NT2/D1 (cell line): Measurements from ENCODE around the gene CATSPERD.

Experiments
- DNase-seq: peaks from one replicate; pipeline ENCODE4 v3.0.0-alpha.2; 2011; ENCODE audit warnings: low read depth, low spot score
- H3K27me3 ChIP-seq: 2 replicates; pipeline ENCODE4 v1.6.0; 2011; ENCODE audit warnings: mild to moderate bottlenecking; ENCODE audit not compliant: insufficient read length, insufficient read depth
- H3K36me3 ChIP-seq: 2 replicates; pipeline ENCODE4 v1.6.1; 2011; ENCODE audit warnings: mild to moderate bottlenecking, low read length, mixed read lengths; ENCODE audit not compliant: insufficient read depth, insufficient read length
- H3K4me1 ChIP-seq: 2 replicates; pipeline ENCODE4 v1.5.1; 2011; ENCODE audit not compliant: insufficient read depth, insufficient read length
- H3K4me3 ChIP-seq: 2 replicates; pipeline ENCODE4 v1.5.1; 2011; ENCODE audit warnings: low read depth; ENCODE audit not compliant: insufficient read length
- H3K9ac ChIP-seq: 2 replicates; pipeline ENCODE4 v1.6.0; 2011; ENCODE audit warnings: low read depth; ENCODE audit not compliant: insufficient read length
- H3K9me3 ChIP-seq: 2 replicates; pipeline ENCODE4 v1.5.1; 2011; ENCODE audit warnings: mild to moderate bottlenecking, low read length; ENCODE audit not compliant: insufficient read depth
- SUZ12 ChIP-seq: IDR thresholded peaks from 2 replicates; pipeline ENCODE4 v1.6.1; 2011; ENCODE audit not compliant: insufficient read length, insufficient read depth; ENCODE audit errors: extremely low read depth
- YY1 ChIP-seq: IDR thresholded peaks from 2 replicates; pipeline ENCODE4 v1.6.1; 2011; ENCODE audit not compliant: insufficient read length, insufficient read depth
- ZNF274 ChIP-seq: IDR thresholded peaks from 2 replicates; pipeline ENCODE4 v1.6.1; 2011; ENCODE audit warnings: mild to moderate bottlenecking, low read depth, low read length

Gene CATSPERD

DNA sequence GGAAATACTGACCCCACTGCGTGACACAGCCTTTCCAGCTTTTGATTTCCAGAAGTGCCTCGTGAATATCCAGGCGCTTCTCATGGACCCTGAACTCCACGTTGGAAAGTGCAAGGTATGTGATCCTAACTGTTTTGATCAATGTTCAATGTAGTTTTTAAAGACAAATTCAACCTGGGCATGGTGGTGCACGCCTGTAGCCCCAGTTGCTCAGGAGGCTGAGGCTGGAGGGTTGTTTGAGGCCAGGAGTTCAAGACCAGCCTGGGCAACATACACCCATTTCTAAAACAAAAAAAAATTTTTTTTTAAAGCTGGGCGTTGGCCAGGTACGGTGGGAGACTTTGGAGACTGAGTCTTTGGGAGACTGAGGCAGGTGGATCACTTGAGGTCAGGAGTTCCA, 31.3 kb downstream of the CATSPERD start:
- TF ChIP-seq YY1 (no peak), ZNF274 (no peak)
- Histone ChIP-seq H3K4me1 (no peaks in the 10 kb centered on the region), H3K4me3 (no peak overlapping the region), H3K9me3 (no peaks in the 10 kb centered on the region), H3K27me3 (no peaks in the 10 kb centered on the region), H3K36me3 (no peaks in the 10 kb centered on the region), H3K9ac (no peak overlapping the region)
- DNase-seq: no peak

DNA sequence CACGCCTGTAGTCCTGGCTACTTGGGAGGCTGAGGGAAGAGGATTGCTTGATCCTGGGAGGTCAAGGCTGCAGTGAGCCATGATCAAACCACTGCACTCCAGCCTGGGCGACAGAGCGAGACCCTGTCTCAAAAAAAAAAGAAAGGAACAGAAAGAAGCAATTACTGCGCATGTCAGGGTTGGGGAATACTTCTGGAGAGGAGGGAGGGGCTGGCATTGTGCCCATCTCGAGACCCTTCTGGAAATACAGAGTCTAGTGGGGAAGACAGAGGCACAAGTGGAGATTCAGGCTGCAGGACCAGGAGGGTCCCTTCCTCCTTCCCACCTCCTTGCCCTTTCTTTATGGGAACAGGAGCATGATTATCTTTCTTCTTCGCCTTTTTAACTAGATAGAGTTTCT, 33.3 kb downstream of the CATSPERD start:
- no peak for DNase-seq
- peaks cover 2% of the 10 kb centered on the region for H3K4me1 ChIP-seq
- no peaks in the 10 kb centered on the region for H3K9me3 ChIP-seq
- TF ChIP-seq SUZ12: no peak
- no peak for TF ChIP-seq ZNF274
- no peak for TF ChIP-seq YY1
- no peaks in the 10 kb centered on the region for H3K27me3 ChIP-seq
- H3K9ac ChIP-seq: no peak overlapping the region
- no peak overlapping the region for H3K4me3 ChIP-seq
- no peaks in the 10 kb centered on the region for H3K36me3 ChIP-seq

DNA sequence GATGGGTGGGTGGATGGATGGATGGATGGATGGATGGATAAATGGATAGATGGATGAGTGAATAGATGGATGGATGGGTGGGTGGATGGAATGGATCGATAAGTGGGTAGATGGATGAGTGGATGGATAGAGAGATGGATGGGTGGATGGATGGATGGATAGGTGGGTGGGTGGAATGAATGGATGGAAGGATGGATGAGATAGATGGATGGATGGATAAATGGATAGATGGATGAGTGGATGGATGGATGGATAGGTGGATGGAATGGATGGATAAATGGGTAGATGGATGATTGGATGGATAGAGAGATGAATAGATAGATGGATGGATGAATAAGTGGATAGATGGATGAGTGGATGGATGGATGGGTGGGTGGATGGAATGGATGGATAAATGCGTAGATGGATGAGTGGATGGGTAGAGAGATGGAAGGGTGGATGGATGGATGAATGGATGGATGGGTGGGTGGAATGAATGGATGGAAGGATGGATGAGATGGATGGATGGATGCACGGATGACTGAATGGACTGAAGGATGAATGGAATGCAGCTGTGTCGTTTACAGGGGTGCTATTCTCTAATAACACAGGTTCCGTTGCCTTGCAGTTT, 42.3 kb downstream of the CATSPERD start:
- TF ChIP-seq SUZ12 (no peak), YY1 (no peak), ZNF274 (no peak)
- Histone ChIP-seq H3K36me3 (no peaks in the 10 kb centered on the region), H3K4me1 (peaks cover 3% of the 10 kb centered on the region)

DNA sequence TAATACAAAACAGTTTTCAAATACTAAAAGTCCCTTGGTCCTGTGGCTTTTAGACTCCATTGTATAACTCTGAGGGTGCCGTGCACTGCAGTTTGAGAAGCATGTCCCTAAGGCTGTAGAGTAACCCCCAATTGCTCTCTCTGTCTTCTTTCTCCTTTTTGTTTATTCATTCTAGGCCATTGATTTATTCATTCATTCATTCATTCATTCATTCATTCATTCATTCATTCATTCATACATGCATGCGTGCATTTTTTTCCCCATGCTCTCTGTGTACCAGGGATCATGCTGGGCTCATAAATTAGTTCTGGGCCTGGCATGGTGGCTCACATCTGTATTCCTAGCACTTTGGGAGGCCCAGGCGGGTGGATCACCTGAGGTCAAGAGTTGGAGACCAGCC, 44.8 kb downstream of the CATSPERD start:
- no peak for DNase-seq
- Histone ChIP-seq H3K9me3 (no peaks in the 10 kb centered on the region), H3K36me3 (no peaks in the 10 kb centered on the region), H3K9ac (no peak overlapping the region), H3K27me3 (no peaks in the 10 kb centered on the region), H3K4me1 (peaks cover 2% of the 10 kb centered on the region), H3K4me3 (no peak overlapping the region)
- no peak for TF ChIP-seq YY1
- no peak for TF ChIP-seq ZNF274
- TF ChIP-seq SUZ12: no peak

More for the DNA sequence above, 42.3 kb downstream of the CATSPERD start:
- DNase-seq: no peak
- Histone ChIP-seq H3K9me3 (no peaks in the 10 kb centered on the region), H3K4me3 (no peak overlapping the region), H3K27me3 (no peaks in the 10 kb centered on the region), H3K9ac (no peak overlapping the region)

DNA sequence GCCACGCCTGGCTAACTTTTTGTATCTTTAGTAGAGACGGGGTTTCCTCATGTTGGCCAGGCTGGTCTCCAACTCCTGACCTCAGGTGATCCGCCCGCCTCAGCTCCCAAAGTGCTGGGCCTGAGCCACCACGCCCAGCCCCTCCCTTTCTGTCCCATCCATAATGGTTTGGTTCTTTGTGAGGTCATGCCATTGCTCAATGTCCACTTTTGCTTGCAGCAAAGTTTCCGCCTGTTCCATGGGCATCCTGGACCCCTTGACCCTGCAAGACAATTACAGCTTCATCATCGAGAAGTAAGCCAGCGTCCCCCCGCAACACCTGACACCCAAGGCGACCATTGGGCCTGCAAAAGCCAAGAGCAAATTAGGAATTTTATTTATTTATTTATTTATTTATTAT, 47.5 kb downstream of the CATSPERD start:
- no peaks in the 10 kb centered on the region for H3K9me3 ChIP-seq
- no peak for DNase-seq
- no peak overlapping the region for H3K9ac ChIP-seq
- no peak overlapping the region for H3K4me3 ChIP-seq
- H3K36me3 ChIP-seq: no peaks in the 10 kb centered on the region
- H3K4me1 ChIP-seq: peaks cover 6% of the 10 kb centered on the region
- no peaks in the 10 kb centered on the region for H3K27me3 ChIP-seq
- no peak for TF ChIP-seq SUZ12

DNA sequence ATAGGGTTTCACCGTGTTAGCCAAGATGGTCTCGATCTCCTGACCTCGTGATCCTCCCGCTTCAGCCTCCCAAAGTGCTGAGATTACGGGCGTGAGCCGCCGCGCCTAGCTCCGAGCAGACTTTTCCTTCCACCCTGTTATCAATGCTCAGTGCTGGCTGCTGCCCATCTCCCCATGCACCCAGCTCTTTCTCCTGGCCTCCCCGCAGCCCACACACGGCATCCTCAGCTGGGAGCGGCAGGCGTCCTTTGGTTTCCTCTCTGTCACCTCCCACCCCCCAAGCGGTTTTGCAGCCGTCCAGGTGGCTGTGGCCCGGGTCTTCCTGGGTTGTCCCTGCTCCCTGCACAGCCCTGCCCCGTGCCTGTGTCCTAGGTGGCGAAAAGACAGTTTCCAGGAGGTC, 52.0 kb downstream of the CATSPERD start:
- Histone ChIP-seq H3K4me1 (peaks cover 7% of the 10 kb centered on the region), H3K36me3 (no peaks in the 10 kb centered on the region), H3K4me3 (no peak overlapping the region), H3K9me3 (no peaks in the 10 kb centered on the region), H3K27me3 (no peaks in the 10 kb centered on the region), H3K9ac (no peak overlapping the region)
- TF ChIP-seq YY1 (no peak), SUZ12 (no peak), ZNF274 (no peak)
- DNase-seq: no peak

DNA sequence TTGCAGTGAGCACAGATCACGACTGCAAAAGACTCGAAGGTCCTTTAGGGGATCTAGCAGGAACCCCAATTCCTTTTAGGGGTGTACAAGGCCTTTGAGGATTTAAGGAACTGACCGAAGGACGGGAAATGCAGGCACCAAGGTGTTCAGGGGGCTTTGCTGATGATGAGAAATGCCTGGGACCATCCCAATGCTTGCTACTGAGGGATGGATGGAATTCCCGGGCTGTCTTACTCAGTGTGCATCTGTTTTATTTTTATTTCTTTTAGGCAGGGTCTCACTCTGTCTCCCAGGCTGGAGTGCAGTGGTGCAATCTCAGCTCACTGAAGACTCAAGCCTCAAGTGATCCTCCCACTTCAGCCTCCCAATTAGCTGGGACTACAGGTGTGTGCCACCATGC, 52.8 kb downstream of the CATSPERD start:
- Histone ChIP-seq H3K9me3 (no peaks in the 10 kb centered on the region), H3K4me3 (no peak overlapping the region), H3K27me3 (no peaks in the 10 kb centered on the region), H3K4me1 (peaks cover 7% of the 10 kb centered on the region), H3K9ac (no peak overlapping the region), H3K36me3 (no peaks in the 10 kb centered on the region)
- DNase-seq: no peak
- no peak for TF ChIP-seq ZNF274
- no peak for TF ChIP-seq SUZ12
- no peak for TF ChIP-seq YY1

DNA sequence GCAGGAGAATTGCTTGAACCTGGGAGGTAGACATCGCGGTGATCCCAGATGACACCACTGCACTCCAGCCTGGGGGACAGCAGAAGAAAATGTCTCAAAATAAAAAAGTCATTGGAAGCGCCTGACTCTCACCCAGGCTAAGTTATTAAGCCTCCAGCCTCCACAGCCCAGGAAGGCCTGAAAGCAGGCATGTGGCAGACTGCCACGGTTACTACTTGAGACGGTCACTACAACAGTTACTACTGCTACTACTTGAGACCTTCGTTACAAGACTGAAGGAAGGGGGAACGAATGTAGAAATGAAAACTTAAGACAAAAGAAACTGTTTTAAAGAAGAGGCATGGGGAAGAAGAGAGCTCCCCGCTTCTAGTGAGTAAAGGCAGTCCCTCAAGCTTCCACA, 54.5 kb downstream of the CATSPERD start:
- TF ChIP-seq SUZ12 (no peak), YY1 (no peak), ZNF274 (no peak)

More for the DNA sequence above, 54.5 kb downstream of the CATSPERD start:
- no peak overlapping the region for H3K9ac ChIP-seq
- no peak for DNase-seq
- H3K9me3 ChIP-seq: no peaks in the 10 kb centered on the region
- H3K4me1 ChIP-seq: peaks cover 10% of the 10 kb centered on the region
- no peak overlapping the region for H3K4me3 ChIP-seq
- no peaks in the 10 kb centered on the region for H3K27me3 ChIP-seq
- H3K36me3 ChIP-seq: no peaks in the 10 kb centered on the region
